Thymus (tissue), 11 donors: ENCODE results near the gene GALNT17. TPM values are rescaled to one million over a fixed set of nuclear protein-coding genes. Genes with fewer than 3 reads are reported as not detected.

ENCODE experiments used
- DNase-seq, 9 donors: peaks; one replicate each; pipeline ENCODE4 v3.0.0-alpha.2; 2013; ENCODE audit warnings: low spot score in 9 of 9, low read depth in 6 of 9, missing footprints in 1 of 9
- H3K27ac ChIP-seq, 2 donors: one replicate each; pipeline ENCODE4 v1.5.1; 2013; ENCODE audit warnings: control low read depth in 1 of 2, low read depth in 1 of 2, low read length in 1 of 2, mild to moderate bottlenecking in 1 of 2, moderate library complexity in 1 of 2
- H3K27me3 ChIP-seq, 2 donors: one replicate each; pipeline ENCODE4 v1.5.1; 2013; ENCODE audit warnings: low read length in 1 of 2; ENCODE audit not compliant: control insufficient read depth in 2 of 2, insufficient read depth in 1 of 2
- H3K36me3 ChIP-seq, 2 donors: one replicate each; pipeline ENCODE4 v1.5.1; 2013; ENCODE audit warnings: low read length in 1 of 2, mild to moderate bottlenecking in 1 of 2, moderate library complexity in 1 of 2; ENCODE audit not compliant: control insufficient read depth in 2 of 2, insufficient read depth in 2 of 2
- H3K4me1 ChIP-seq, 2 donors: one replicate each; pipeline ENCODE4 v1.5.1; 2013; ENCODE audit warnings: low read length in 2 of 2; ENCODE audit not compliant: control insufficient read depth in 2 of 2, insufficient read depth in 2 of 2
- H3K4me3 ChIP-seq, 2 donors: one replicate each; pipeline ENCODE4 v1.5.1; 2013; ENCODE audit warnings: low read length in 2 of 2, control low read depth in 1 of 2, mild to moderate bottlenecking in 1 of 2
- H3K9me3 ChIP-seq, 2 donors: one replicate each; pipeline ENCODE4 v1.5.1; 2013; ENCODE audit warnings: low read length in 1 of 2, mild to moderate bottlenecking in 1 of 2; ENCODE audit not compliant: control insufficient read depth in 2 of 2, insufficient read depth in 1 of 2
- WGBS: extraction: QIAGEN DNeasy Blood & Tissue Kit; methylation state at CpG from one replicate; pipeline ENCODE4 v1.1.7; 2013; 5-methylcytosine and 5-hydroxymethylcytosine counted together
- polyA plus RNA-seq: library from polyadenylated mRNA; stranded (reverse); fragments of 200-250 nt; gene quantifications from one replicate; pipeline ENCODE4 v1.2.3, GENCODE V29; 2013
- total RNA-seq: library from RNA; stranded (reverse); fragments of 120-200 nt; gene quantifications from one replicate; pipeline ENCODE4 v1.2.4, GENCODE V29; 2013
- donor health status: healthy.

GALNT17 gene
- total and polyA plus RNA-seq, 2 donors: 1.8 to 9.2 TPM

DNA sequence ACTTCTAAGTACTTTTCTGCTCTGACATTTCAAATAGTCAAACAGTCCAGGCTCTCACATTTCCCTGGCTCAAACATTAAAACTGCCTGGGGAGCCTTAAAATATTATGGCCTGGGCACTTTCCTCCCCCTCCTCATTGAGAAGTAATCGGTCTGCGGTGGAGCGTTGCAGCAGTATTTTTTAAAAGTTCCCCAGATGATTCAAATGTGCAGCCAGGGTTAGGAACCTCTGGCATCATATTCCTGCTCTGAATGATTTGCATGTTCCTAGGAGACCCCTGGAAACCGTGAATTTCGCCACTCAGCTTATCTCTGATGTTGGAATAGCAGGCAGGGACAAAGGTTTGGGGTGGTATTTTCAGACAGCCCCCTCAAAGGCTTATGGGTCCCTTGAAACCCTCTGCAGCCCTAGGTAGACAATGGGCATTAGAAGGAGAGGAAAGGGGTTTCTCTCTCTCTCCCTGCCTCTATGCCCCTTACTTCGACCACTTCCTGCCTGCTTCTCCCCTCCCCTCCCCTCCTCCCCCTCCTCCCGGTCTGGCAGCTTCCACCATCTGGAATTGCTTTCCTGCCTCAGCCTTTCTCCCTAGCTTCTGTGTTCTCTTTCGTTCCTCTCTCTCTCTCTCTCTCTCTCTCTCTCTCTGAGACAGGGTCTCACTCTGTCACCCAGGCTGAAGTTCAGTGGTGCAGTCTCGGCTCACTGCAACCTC, 622.2 kb downstream of the GALNT17 start:
- no peaks in the 10 kb centered on the region for H3K36me3 ChIP-seq
- peaks cover 0 to 5% of the 10 kb centered on the region in 2 donors for H3K4me1 ChIP-seq
- H3K27me3 ChIP-seq: peaks cover 0 to 9% of the 10 kb centered on the region in 2 donors
- WGBS: 62% methylated on average over 9 of the region's 9 CpGs
- no peak overlapping the region for H3K27ac ChIP-seq
- no peak overlapping the region for H3K4me3 ChIP-seq
- H3K9me3 ChIP-seq: no peaks in the 10 kb centered on the region
- DNase-seq: no peak

DNA sequence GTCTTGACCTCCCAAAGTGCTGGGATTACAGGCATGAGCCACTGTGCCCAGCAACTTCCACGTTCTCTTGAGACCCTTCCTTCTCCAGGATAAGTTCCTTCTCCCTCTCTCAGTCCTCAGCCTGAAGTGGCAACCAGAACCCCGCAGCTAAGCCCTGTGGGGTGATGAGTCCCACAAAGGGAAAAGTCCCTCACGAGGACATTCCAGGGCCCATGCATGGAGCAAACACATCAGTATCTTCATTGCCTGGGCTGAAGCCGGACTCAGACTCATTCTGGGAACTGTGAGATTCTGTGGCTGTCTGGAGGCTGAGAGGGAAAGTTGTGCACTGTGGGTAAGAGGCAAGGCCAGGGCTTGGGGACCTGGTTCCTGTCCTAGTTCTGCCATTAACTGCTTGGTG, 622.9 kb downstream of the GALNT17 start:
- H3K36me3 ChIP-seq: no peaks in the 10 kb centered on the region
- no peak overlapping the region for H3K27ac ChIP-seq
- peaks cover 0 to 5% of the 10 kb centered on the region in 2 donors for H3K4me1 ChIP-seq
- DNase-seq: no peak
- WGBS: 98% methylated on average over 4 of the region's 4 CpGs
- H3K4me3 ChIP-seq: no peak overlapping the region
- H3K27me3 ChIP-seq: peaks cover 0 to 9% of the 10 kb centered on the region in 2 donors
- H3K9me3 ChIP-seq: no peaks in the 10 kb centered on the region

DNA sequence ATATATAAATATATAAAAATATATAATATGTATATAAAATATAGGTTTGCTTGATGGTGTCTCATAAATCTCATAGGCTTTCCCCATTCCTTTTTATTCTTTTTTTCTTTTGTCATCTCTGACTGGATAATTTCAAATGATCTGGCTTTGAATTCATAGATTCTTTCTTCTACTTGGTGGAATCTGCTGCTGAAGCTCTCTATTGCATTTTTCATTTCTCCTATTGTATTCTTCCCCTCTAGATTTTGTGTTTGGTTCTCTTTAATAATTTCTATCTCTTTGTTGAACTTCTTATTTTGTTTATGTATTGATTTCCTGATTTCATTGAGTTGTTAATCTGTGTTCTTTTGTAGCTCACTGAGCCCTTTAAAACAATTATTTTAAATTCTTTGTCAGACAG, 629.4 kb downstream of the GALNT17 start:
- H3K4me1 ChIP-seq: no peaks in the 10 kb centered on the region
- no peak overlapping the region for H3K4me3 ChIP-seq
- H3K36me3 ChIP-seq: no peaks in the 10 kb centered on the region
- DNase-seq: no peak
- peaks cover 2 to 4% of the 10 kb centered on the region in 2 donors for H3K9me3 ChIP-seq
- no peaks in the 10 kb centered on the region for H3K27me3 ChIP-seq
- no peak overlapping the region for H3K27ac ChIP-seq
